ENCODE data around the gene TK2.

DNA sequence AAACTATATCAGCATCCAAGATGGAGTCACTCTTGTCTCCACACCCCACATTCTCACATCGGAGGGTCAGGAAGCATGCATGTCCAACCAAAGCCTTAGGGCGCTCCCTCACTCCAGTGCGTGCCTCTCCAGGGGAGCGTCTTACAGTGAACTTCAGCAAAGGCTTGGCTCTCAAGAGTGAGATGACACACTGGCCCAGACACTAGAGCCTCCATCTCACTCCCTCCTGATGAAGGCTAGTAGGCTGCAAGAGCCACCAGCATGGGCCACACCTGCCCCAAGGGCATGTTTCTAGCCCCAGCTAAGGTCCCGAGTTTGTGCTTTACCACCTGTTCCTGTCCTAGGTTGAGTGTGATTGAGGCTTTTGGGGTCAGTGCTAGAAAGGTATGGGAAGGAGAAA lies 82.3 kb downstream of the TK2 start:
- TF ChIP-seq CTCF (conservative IDR thresholded peaks at IDR 0.05; ENCODE audit: low read depth in 2 of 2) (no peak), EZH2 (IDR thresholded peaks at IDR 0.05; ENCODE audit: low read depth, unreplicated experiment) (no peak), EZH2phosphoT487 (IDR thresholded peaks at IDR 0.05; ENCODE audit: unreplicated experiment) (no peak), CREB1 (CRISPR knock-in tag; IDR thresholded peaks at IDR 0.05; ENCODE audit: low read depth) (no peak), POLR2AphosphoS5 (IDR thresholded peaks at IDR 0.05; ENCODE audit: low read depth) (no peak), ZNF331 (CRISPR knock-in tag; IDR thresholded peaks at IDR 0.05; ENCODE audit: low read depth) (no peak), ETS1 (IDR thresholded peaks at IDR 0.05) (no peak), ZNF462 (CRISPR knock-in tag; IDR thresholded peaks at IDR 0.05) (no peak)
- TF ChIP-seq, protein P1, sequence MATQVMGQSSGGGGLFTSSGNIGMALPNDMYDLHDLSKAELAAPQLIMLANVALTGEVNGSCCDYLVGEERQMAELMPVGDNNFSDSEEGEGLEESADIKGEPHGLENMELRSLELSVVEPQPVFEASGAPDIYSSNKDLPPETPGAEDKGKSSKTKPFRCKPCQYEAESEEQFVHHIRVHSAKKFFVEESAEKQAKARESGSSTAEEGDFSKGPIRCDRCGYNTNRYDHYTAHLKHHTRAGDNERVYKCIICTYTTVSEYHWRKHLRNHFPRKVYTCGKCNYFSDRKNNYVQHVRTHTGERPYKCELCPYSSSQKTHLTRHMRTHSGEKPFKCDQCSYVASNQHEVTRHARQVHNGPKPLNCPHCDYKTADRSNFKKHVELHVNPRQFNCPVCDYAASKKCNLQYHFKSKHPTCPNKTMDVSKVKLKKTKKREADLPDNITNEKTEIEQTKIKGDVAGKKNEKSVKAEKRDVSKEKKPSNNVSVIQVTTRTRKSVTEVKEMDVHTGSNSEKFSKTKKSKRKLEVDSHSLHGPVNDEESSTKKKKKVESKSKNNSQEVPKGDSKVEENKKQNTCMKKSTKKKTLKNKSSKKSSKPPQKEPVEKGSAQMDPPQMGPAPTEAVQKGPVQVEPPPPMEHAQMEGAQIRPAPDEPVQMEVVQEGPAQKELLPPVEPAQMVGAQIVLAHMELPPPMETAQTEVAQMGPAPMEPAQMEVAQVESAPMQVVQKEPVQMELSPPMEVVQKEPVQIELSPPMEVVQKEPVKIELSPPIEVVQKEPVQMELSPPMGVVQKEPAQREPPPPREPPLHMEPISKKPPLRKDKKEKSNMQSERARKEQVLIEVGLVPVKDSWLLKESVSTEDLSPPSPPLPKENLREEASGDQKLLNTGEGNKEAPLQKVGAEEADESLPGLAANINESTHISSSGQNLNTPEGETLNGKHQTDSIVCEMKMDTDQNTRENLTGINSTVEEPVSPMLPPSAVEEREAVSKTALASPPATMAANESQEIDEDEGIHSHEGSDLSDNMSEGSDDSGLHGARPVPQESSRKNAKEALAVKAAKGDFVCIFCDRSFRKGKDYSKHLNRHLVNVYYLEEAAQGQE (IDR thresholded peaks at IDR 0.05; ENCODE audit: unreplicated experiment): no peak

All from GM23338 (cell line).